GM19043 (cell line): ENCODE data around the gene ZPR1.

Source experiments
- ATAC-seq: cut with Tn5 transposase; IDR thresholded peaks from one replicate; pipeline ENCODE4 v1.9.1; 2021; ENCODE audit warnings: low read depth; ENCODE audit not compliant: unreplicated experiment

Gene ZPR1

GRCh38 chr11:116796548-116796947 is 8.7 kb upstream of the ZPR1 start:
- ATAC-seq, result no peak

DNA sequence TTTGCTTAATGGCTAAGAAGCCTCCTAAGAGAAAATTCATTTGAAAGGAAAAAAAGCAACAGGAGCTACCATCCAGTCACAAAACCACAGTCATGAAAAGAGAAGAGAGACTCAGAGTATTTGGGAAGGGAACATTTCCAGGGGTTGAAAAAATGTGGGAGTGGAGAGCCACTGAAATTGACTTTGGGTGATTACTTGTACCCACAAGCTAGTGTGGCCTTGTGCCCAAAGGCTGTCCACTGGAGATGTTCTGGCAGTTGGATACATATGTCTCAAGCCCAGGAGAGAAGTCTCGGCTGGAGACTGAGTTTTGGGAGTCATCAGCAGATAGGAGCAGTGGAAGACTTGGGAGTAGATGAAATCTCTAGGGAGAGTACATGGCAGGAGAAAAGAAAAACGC is 7.0 kb upstream of the ZPR1 start:
- ATAC-seq, result no peak

DNA sequence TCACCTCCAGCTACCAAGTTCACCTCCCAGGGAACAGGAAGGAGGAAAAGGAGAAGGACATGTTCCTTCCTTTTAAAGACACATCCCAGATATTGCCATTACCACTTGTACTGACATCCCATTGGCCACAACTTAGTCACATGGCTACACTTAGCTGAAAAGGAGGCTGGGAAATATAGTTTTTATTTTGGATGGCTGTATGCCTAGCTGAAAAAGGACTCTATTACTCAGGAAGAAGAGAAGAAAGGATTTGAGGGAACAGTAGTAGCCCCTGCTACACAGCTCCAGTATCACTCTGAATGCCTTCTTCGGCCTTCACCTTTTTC is 5.9 kb upstream of the ZPR1 start:
- ATAC-seq, result no peak

- ATAC-seq, result no peak
Measured at GRCh38 chr11:116792869-116793771, 5.3 kb upstream of the ZPR1 start.

GRCh38 chr11:116792144-116792868 is 4.5 kb upstream of the ZPR1 start:
- ATAC-seq, result no peak

- ATAC-seq, result no peak
Measured at GRCh38 chr11:116791813-116792143, 4.0 kb upstream of the ZPR1 start, which contains the start of gene APOA5. TSS of gene APOA5 (minus strand) at chr11:116791879. CDS start at chr11:116791860, 19 bp downstream.

DNA sequence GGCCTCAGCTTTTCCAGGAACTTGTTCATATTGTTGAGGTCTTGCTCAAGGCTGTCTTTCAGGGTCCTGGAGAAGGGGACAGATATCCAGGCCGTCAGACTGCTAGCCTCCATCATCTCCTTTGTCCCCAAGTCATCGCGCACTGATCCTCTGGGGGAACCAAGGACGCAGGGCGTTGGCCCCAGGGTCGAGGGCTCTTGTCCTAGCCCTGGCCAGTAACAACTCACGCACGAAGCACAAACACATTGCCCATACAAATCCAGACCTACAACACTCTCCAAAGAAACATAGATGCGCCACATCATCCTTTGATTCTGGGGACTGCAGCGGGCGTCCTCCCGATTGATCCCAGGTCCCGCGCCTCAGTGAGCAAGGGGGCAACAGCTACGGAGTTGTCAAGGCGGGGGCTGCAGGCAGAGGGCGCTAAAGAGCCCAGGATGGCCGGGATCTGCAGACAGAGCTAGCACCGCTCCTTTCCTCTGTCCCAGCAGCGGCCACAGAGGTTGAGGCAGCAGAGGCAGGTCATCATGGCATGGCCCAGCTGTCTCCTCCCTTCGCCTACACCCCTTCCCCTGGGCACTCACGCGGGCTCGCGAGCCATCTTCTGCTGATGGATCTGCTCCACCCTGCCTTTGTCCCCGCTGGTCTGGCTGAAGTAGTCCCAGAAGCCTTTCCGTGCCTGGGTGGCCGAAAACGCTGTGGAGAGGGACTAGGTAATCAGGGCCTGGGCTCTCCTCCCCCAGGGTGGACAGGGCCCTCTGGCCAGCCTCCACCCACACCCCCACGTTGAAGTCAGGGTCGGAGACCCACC is 3.4 kb upstream of the ZPR1 start:
- ATAC-seq, result no peak

DNA sequence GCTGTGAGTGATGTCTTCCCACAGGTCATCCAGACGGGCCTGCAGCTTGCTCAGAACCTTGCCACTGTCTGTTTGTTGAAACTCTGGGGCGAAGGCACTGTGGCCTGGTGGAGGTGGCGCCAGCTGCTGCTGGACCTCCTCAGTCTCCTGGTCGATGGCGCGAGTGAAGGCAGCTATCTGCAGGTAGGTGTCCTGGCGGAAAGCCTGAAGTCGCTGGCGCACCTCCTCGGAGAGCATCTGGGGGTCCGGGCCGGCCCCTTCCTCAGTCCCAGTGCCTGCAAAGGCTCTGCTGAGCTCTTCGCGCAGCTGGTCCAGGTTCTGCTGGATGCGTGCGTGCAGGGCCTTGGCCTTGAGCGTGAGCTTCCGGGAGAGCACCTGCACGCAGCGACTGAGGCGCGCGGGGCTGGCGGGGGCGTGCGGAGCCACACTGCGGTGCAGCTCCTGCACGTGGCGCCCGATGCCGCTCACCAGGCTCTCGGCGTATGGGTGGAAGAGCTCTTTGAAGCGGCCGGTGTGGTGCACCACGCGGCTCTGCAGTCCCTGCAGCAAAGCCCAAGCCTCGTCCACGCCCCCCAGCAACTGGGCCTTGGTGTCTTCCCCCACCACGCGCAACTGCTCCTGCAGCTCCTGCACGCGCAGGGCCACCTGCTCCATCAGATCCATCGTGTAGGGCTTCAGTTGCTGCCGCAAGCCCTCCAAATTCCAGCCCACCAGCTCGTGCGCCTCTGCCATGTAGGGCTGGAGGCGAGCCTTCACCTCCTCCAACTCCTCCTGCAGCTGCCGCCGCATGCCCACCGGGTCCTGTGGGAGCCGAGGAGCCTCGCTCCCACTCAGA is 2.6 kb upstream of the ZPR1 start:
- ATAC-seq, result no peak

GRCh38 chr11:116788975-116789374 is 1.2 kb upstream of the ZPR1 start:
- ATAC-seq, result no peak

GRCh38 chr11:116788534-116788933 is 711 bp upstream of the ZPR1 start:
- ATAC-seq, result no peak

DNA sequence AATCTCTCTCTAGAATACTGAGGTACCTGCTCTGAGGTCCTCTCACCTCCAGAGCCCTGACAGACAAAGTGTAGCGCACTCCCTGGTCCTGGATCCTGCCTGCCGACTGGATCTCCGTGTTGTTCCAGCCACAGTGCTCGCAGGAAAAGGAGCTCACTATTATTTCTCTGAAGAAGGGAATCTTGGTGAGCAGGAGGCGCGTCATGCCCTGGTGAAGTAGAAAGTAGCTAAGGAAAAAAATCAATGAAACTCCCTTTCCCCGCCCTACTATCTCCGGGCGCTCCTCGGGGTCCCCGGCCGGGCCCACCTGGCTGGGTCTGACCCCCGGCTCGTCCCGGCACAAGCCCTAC is 412 bp downstream of the ZPR1 start:
- ATAC-seq, result peak; percentile 18

DNA sequence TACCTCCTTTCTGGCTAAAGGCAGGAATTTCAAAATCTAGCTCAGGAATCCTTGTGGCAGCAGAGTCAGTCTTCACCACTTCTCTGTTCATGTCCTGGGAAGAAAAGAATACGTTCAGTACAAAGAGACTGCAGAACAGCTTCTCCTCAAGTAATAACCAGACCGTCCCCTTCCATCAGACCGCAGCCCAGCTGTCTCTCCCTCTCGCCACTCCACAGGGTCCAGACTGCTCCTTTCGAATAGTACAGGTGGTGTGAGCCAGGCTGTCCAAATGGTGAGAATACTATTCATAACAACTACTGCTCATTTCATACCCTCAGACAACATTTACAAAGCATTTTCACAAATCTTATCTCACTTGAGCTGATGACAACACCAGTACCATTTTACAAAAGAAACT is 857 bp downstream of the ZPR1 start:
- ATAC-seq, result no peak

GRCh38 chr11:116786326-116786725 is 1.5 kb downstream of the ZPR1 start:
- ATAC-seq, result no peak

DNA sequence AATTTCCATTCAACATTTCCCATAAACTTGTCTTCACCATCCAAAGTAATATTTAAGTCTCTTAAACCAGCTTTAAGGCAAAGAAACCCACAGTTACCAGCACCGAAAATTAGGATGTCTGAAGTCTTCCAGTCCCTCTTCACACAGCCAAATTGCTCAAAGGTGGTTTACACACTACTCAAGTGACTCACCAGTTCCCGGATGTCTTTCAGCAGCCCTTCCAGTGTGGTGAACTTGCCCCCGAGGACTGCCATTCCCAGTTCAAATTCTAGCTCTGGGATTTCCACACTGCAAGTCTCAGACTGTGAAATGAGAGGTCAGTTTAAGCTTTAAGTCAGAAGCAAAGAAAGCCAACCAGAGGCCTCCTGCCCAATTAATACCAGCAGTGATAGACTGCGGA is 5.1 kb downstream of the ZPR1 start:
- ATAC-seq, result no peak

DNA sequence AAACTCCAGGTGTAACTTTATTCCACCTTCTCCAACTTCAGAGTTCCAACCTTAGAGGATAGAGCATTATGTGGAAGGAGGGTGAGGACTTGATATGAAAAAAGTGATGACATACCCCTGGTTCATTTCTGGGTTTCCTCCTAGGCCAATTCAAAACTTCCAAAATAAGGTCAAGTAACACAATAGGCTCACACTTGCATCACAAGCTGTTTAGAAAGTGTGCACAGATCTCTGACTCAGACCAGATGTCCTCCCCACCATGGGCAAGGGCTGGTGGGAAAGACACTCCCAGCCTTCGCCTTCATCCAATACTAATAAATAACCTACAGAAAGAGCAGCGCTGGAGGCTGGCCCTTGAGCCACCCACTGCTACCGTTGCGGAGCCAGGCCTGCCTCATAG is 9.3 kb downstream of the ZPR1 start:
- ATAC-seq, result no peak

DNA sequence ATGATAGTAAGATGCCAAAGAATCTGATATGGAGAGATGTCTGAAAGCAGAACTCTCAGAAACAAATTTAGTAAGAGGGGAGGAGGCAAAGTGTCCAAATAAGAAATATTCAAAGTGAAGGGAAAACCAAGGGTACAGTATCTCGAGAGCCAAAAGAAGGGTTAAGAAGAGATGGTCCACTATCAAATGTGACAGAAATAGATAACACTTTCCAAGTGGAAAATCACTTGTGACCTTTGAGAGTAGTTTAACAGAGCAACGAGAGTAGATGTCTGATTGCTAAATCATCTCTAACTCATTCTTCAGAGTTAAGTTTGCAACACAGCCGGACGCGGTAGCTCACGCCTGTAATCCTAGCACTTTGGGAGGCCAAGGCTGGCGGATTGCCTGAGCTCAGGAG is 10.8 kb downstream of the ZPR1 start:
- no peak for ATAC-seq

DNA sequence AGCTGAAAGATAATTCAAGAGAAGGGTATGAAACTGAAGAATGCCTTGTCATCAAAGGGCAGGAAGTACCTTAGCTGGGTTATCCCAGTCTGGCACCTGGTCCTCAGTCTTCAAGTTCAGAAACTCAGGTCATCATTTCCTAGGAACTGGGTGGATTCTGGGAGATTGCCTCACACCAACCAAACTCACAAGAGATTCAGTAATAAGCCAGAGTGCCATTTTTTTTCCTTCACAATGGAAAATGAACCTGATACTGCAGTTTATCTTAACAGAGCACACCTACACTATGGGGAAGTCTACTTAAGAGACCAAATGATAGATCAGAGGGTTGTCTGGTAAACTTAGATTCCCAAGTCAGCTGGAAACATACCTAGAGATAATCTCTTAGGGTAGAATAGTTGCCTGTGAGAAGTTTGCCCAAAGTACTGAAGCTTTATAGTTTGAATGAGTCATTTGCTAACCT is 11.3 kb downstream of the ZPR1 start:
- no peak for ATAC-seq

GRCh38 chr11:116775975-116776374 is 11.8 kb downstream of the ZPR1 start:
- ATAC-seq, result no peak

GRCh38 chr11:116774661-116775060 is 13.2 kb downstream of the ZPR1 start:
- ATAC-seq, result no peak
